Liver (tissue), 9 donors: ENCODE results near the gene PLXND1. TPM values are rescaled to one million over a fixed set of nuclear protein-coding genes. Genes with fewer than 3 reads are reported as not detected.

ENCODE experiments used
- DNase-seq: peaks from one replicate; pipeline ENCODE4 v3.0.0-alpha.2; 2017; ENCODE audit warnings: low spot score
- H3K27ac ChIP-seq, 2 donors: one replicate each; pipeline ENCODE4 v1.7.0; 2013; ENCODE audit warnings: inconsistent platforms in 2 of 2, low read length in 2 of 2, control low read depth in 1 of 2, low read depth in 1 of 2, mild to moderate bottlenecking in 1 of 2
- H3K27me3 ChIP-seq, 4 donors: one replicate each; pipeline versions ENCODE4 v1.6.1 to v1.7.0; 2013; ENCODE audit warnings: low read length in 3 of 4, inconsistent platforms in 1 of 4, mild to moderate bottlenecking in 1 of 4, moderate library complexity in 1 of 4; ENCODE audit not compliant: control insufficient read depth in 4 of 4, insufficient read depth in 4 of 4
- H3K36me3 ChIP-seq, 4 donors: one replicate each; pipeline versions ENCODE4 v1.6.1 to v1.7.0; 2013; ENCODE audit warnings: low read length in 3 of 4, mild to moderate bottlenecking in 3 of 4, low read depth in 1 of 4, moderate library complexity in 1 of 4; ENCODE audit not compliant: control insufficient read depth in 4 of 4, insufficient read depth in 3 of 4
- H3K4me1 ChIP-seq, 4 donors: one replicate each; pipeline versions ENCODE4 v1.6.1 to v1.7.0; 2013; ENCODE audit warnings: low read length in 3 of 4, mild to moderate bottlenecking in 3 of 4, moderate library complexity in 1 of 4; ENCODE audit not compliant: control insufficient read depth in 4 of 4, insufficient read depth in 4 of 4
- H3K4me3 ChIP-seq, 3 donors: one replicate each; pipeline versions ENCODE4 v1.6.1 to v1.7.0; 2013; ENCODE audit warnings: low read length in 3 of 3, control low read depth in 1 of 3, low read depth in 1 of 3, mild to moderate bottlenecking in 1 of 3
- H3K9ac ChIP-seq, 2 donors: one replicate each; pipeline ENCODE4 v1.7.0; 2013; ENCODE audit warnings: low read length in 2 of 2, mild to moderate bottlenecking in 2 of 2, moderate library complexity in 2 of 2, control low read depth in 1 of 2, low read depth in 1 of 2
- H3K9me3 ChIP-seq, 4 donors: one replicate each; pipeline versions ENCODE4 v1.6.1 to v1.7.0; 2013; ENCODE audit warnings: low read length in 3 of 4; ENCODE audit not compliant: control insufficient read depth in 4 of 4
- ATF3 ChIP-seq: IDR thresholded peaks from 2 replicates; pipeline ENCODE4 v1.6.1; 2016; ENCODE audit warnings: antibody characterized with exemption
- EGR1 ChIP-seq, 2 donors: IDR thresholded peaks; 2 replicates each; pipeline ENCODE4 v1.6.1; 2016 to 2018; ENCODE audit warnings: antibody characterized with exemption in 2 of 2, low read depth in 2 of 2
- FOXA1 ChIP-seq: IDR thresholded peaks from 2 replicates; pipeline ENCODE4 v1.6.1; 2016; ENCODE audit warnings: antibody characterized with exemption
- FOXA2 ChIP-seq: IDR thresholded peaks from 2 replicates; pipeline ENCODE4 v1.6.1; 2016; ENCODE audit warnings: antibody characterized with exemption
- GABPA ChIP-seq, 2 donors: IDR thresholded peaks in 1 of 2; conservative IDR thresholded peaks in 1 of 2; 2 replicates each; pipeline ENCODE4 v1.6.1; 2016; ENCODE audit warnings: antibody characterized with exemption in 2 of 2, mild to moderate bottlenecking in 1 of 2, moderate library complexity in 1 of 2
- HNF4A ChIP-seq, 2 donors: conservative IDR thresholded peaks; 2 replicates each; pipeline ENCODE4 v1.6.1; 2016; ENCODE audit warnings: antibody characterized with exemption in 2 of 2, mild to moderate bottlenecking in 2 of 2
- HNF4G ChIP-seq: IDR thresholded peaks from 2 replicates; pipeline ENCODE4 v1.6.1; 2016; ENCODE audit warnings: antibody characterized with exemption
- JUND ChIP-seq, 2 donors: IDR thresholded peaks; 2 replicates each; pipeline ENCODE4 v1.6.1; 2016; ENCODE audit warnings: antibody characterized with exemption in 2 of 2
- NR2F2 ChIP-seq: IDR thresholded peaks from 2 replicates; pipeline ENCODE4 v1.6.1; 2016; ENCODE audit warnings: antibody characterized with exemption
- RAD21 ChIP-seq, 2 donors: IDR thresholded peaks; 2 replicates each; pipeline ENCODE4 v1.6.1; 2016; ENCODE audit warnings: antibody characterized with exemption in 2 of 2, mild to moderate bottlenecking in 2 of 2
- RXRA ChIP-seq, 2 donors: IDR thresholded peaks; 2 replicates each; pipeline ENCODE4 v1.6.1; 2017 to 2018; ENCODE audit warnings: antibody characterized with exemption in 2 of 2, mild to moderate bottlenecking in 1 of 2
- SP1 ChIP-seq: IDR thresholded peaks from 2 replicates; pipeline ENCODE4 v1.6.1; 2018; ENCODE audit warnings: antibody characterized with exemption, mild to moderate bottlenecking
- YY1 ChIP-seq: IDR thresholded peaks from 2 replicates; pipeline ENCODE4 v1.6.1; 2016; ENCODE audit warnings: antibody characterized with exemption, mild to moderate bottlenecking
- WGBS: extraction: QIAGEN DNeasy Blood & Tissue Kit; methylation state at CpG from one replicate; pipeline ENCODE4 v1.1.7; 2013; 5-methylcytosine and 5-hydroxymethylcytosine counted together
- polyA plus RNA-seq, 2 donors: library from polyadenylated mRNA; stranded (reverse) in 1 of 2; unstranded in 1 of 2; fragments of 200-250 nt in 1 of 2; fragments of >200 nt in 1 of 2; fragmentation: Nextera tagmentation in 1 of 2; extraction: Ambion mirVana in 1 of 2; gene quantifications; one replicate each; pipeline versions ENCODE4 v1.2.1 to v1.2.3, GENCODE V29; 2013 to 2015
- total RNA-seq, 2 donors: library from RNA; depleted of rRNA; stranded (reverse); fragments of >200 nt; gene quantifications; one replicate each; pipeline ENCODE4 v1.2.3, GENCODE V29; 2014
- TF ChIP-seq, protein P1 (sequence below): fragments of 150-350 bp; IDR thresholded peaks from 2 replicates; pipeline ENCODE4 v1.5.1; 2017; ENCODE audit warnings: improper control_type of control experiment, low read depth, low read length; ENCODE audit not compliant: missing input control
- donor health status: healthy.
- donor health status: healthy.
- donor health status: healthy.
- donor health status: healthy.
- donor health status: healthy.

PLXND1 gene
- total and polyA plus RNA-seq, 4 donors = 10.4 to 50.2 (median 32.8) TPM

DNA sequence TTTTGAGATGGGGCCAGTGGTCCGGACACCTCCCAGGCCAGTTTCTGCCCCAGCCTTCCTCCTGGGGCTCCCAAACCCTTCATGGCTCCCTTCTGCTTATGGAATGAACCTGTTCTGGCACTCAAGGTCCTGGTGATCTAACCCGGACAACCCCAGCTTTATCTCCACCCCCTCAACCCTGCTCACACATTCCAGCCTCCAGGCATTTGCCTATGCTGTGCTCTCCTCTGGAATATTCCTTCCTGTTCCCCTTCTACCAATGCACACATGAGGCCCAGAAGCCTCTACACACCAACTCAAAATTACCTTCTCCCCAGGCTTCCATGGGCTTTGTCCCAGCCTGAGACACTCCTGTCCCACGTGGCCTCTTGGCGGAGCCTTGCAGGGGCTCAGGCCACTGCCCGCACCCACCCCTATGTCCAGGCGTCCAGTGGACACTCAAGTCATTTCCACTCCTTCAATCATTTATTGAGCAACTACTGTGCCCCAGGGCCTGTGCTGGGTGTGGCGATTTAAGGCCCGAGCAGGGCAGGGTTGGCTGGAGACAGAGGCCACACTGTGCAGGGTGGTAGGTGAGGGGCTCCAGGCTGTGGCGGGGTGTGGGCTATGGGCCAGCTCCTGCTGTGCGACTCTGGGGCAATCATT, 18.8 kb downstream of the PLXND1 start (continued):
- TF ChIP-seq YY1 = no peak
- TF ChIP-seq HNF4G = no peak
- TF ChIP-seq, protein P1, sequence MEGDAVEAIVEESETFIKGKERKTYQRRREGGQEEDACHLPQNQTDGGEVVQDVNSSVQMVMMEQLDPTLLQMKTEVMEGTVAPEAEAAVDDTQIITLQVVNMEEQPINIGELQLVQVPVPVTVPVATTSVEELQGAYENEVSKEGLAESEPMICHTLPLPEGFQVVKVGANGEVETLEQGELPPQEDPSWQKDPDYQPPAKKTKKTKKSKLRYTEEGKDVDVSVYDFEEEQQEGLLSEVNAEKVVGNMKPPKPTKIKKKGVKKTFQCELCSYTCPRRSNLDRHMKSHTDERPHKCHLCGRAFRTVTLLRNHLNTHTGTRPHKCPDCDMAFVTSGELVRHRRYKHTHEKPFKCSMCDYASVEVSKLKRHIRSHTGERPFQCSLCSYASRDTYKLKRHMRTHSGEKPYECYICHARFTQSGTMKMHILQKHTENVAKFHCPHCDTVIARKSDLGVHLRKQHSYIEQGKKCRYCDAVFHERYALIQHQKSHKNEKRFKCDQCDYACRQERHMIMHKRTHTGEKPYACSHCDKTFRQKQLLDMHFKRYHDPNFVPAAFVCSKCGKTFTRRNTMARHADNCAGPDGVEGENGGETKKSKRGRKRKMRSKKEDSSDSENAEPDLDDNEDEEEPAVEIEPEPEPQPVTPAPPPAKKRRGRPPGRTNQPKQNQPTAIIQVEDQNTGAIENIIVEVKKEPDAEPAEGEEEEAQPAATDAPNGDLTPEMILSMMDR = no peak
- TF ChIP-seq EGR1 (IDR thresholded peaks at IDR 0.05; ENCODE audit: low read depth in 2 of 2) = no peak

DNA sequence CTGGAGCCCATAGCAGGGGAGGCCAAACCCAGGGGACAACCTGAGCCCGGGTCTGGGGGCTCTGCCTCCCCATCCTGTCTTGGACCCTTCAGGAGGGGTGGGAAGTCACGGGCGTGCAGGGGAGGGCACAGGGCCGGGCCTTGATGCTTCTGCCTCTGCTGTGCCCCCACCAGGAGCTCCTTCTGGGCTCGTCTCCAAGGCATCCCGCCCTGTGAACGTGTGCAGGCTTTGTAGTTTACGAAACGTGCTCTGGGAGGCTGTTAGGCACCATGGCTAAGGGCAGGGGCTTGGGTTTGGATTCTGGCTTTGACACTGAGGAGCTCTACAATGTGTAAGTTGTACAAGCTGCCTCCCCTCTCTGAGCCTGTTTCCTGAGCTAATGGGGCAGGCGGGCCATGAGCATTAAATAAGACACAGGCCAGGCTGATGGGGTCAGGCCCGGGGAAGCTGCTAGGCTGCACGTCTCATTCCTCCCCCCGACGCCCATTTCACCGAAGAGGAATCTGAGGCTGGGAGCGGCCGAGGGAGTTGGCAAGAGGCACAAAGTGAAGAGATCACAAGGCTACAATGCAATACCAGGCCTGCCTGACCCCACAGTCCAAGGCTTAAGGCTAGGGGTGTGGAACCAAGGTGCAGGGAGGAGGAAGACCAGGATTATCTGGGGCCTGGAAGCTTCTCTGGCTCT, 19.6 kb downstream of the PLXND1 start:
- TF ChIP-seq SP1 (no peak), RXRA (IDR thresholded peaks at IDR 0.05) (peak in 1 of 2 donors; percentile 63)
- peaks cover 0 to 7% (median 0%) of the 10 kb centered on the region in 4 donors for H3K4me1 ChIP-seq
- H3K27me3 ChIP-seq = no peaks in the 10 kb centered on the region
- no peak overlapping the region for H3K9ac ChIP-seq
- no peak for DNase-seq
- H3K36me3 ChIP-seq = peaks cover 0 to 3% (median under 1%) of the 10 kb centered on the region in 4 donors
- no peak overlapping the region for H3K4me3 ChIP-seq
- peak overlapping the region in 1 of 2 donors; percentile 42 for H3K27ac ChIP-seq
- H3K9me3 ChIP-seq = no peaks in the 10 kb centered on the region
- 74% methylated on average over 17 of the region's 17 CpGs for WGBS

- H3K4me3 ChIP-seq = no peak overlapping the region
- no peaks in the 10 kb centered on the region for H3K27me3 ChIP-seq
- H3K9ac ChIP-seq = no peak overlapping the region
- WGBS = 95% methylated on average over 27 of the region's 27 CpGs
- H3K27ac ChIP-seq = no peak overlapping the region
- H3K9me3 ChIP-seq = no peaks in the 10 kb centered on the region
- DNase-seq = no peak
- TF ChIP-seq NR2F2 (no peak), GABPA (IDR thresholded peaks at IDR 0.05 in 1 of 2, conservative IDR thresholded peaks at IDR 0.05 in 1 of 2) (no peak), RAD21 (IDR thresholded peaks at IDR 0.05) (no peak), HNF4A (conservative IDR thresholded peaks at IDR 0.05) (no peak)
- peaks cover 0 to 3% (median under 1%) of the 10 kb centered on the region in 4 donors for H3K36me3 ChIP-seq
- H3K4me1 ChIP-seq = peaks cover 0 to 7% (median 0%) of the 10 kb centered on the region in 4 donors
These were observed 20.4 kb downstream of the PLXND1 start for GRCh38 chr3:129585949-129586657.

- Histone ChIP-seq H3K27ac (no peak overlapping the region), H3K27me3 (no peaks in the 10 kb centered on the region), H3K4me3 (no peak overlapping the region), H3K9ac (no peak overlapping the region), H3K4me1 (peaks cover 0 to 4% (median 0%) of the 10 kb centered on the region in 4 donors), H3K9me3 (no peaks in the 10 kb centered on the region), H3K36me3 (peaks cover 0 to 3% (median under 1%) of the 10 kb centered on the region in 4 donors)
- WGBS = 97% methylated on average over 3 of the region's 3 CpGs
- no peak for TF ChIP-seq ATF3
- TF ChIP-seq JUND (IDR thresholded peaks at IDR 0.05) = no peak
- TF ChIP-seq SP1 = no peak
- no peak for TF ChIP-seq FOXA1
- no peak for TF ChIP-seq FOXA2
- no peak for TF ChIP-seq EGR1 (IDR thresholded peaks at IDR 0.05; ENCODE audit: low read depth in 2 of 2)
- no peak for TF ChIP-seq YY1
- no peak for TF ChIP-seq RAD21 (IDR thresholded peaks at IDR 0.05)
- TF ChIP-seq NR2F2 = no peak
- no peak for TF ChIP-seq RXRA (IDR thresholded peaks at IDR 0.05)
- TF ChIP-seq, protein P1 = no peak
- DNase-seq = no peak
These were observed 21.8 kb downstream of the PLXND1 start for GRCh38 chr3:129584631-129585030.
